HG03342 (cell line): Measurements from ENCODE around the gene UCP2.
A peak's percentile ranks its signal among the peaks of the same experiment; 100 is the strongest.
"Not testable (repeated sequence)": the region's sequence is repeated elsewhere in the genome, so short reads cannot be mapped to it uniquely, and the experiment has no call there.

ENCODE experiments used
- ATAC-seq: cut with Tn5 transposase; IDR thresholded peaks from one replicate; pipeline ENCODE4 v1.9.1; 2021; ENCODE audit warnings: mild to moderate bottlenecking, moderate library complexity; ENCODE audit not compliant: unreplicated experiment

Gene UCP2

GRCh38 chr11:73996161-73996747 lies 13.6 kb upstream of the UCP2 start:
- ATAC-seq = no peak

GRCh38 chr11:73995731-73996130 lies 13.1 kb upstream of the UCP2 start:
- peak; percentile 54 for ATAC-seq

- ATAC-seq = peak; percentile 53
Measured at GRCh38 chr11:73995247-73995646, 12.6 kb upstream of the UCP2 start.

- ATAC-seq = peak; percentile 37
Measured at GRCh38 chr11:73991471-73992006, 8.9 kb upstream of the UCP2 start.

DNA sequence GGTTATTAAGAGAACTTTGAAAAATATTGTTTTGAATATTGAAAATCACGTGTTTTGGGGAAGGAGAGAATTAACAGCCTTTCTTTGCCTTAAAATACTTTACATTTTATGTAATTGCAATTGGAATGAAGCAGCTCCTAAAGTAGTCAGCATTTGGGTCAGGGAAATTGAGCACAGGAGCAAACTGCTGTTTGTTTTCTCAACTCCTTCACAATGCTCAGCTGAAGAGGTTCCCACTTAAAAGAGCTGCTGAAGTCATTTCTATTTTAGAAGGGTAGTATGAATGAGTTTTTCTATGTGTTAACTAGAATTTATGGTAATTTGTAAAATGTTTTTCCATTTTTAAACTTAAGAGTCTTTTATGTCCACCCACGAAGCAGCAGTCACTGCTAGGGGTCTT lies 8.1 kb upstream of the UCP2 start:
- ATAC-seq = no peak

DNA sequence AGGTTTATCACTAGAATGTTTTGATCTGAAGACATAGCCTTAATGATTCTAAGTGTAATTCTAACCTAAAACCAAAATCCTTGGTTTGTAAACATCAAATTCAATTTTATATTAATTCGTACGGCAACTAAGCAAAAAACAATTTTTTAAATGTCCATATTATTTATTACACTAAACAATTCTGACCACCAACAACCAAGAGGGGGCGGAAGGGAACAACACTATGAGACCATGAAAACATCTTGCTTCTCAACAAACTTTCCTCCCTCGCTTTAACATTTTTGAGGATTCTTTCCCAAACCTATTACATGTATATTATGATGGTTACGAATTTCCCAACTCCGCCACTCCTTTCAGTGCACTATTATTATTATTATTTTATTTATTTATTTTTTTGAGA lies 6.5 kb upstream of the UCP2 start:
- ATAC-seq = no peak

GRCh38 chr11:73988227-73988626 lies 5.6 kb upstream of the UCP2 start:
- no peak for ATAC-seq

DNA sequence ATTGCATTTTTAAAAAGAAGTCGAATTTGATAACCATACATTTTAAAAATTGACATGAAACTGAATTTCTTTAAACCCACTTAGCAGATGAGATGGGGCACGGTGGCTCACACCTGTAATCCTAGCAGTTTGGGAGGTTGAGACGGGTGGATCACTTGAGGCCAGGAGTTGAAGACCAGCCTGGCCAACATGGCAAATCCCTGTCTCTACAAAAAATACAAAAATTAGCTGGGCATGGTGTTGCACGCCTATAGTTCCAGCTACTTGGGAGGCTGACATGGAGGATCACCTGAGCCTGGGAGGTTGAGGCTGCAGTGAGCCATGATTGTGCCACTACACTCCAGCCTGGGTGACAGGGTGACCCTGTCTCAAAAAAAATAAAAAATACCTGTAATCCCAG lies 3.0 kb upstream of the UCP2 start:
- ATAC-seq = not testable (repeated sequence)

GRCh38 chr11:73983741-73984538 lies 1.3 kb upstream of the UCP2 start:
- no peak for ATAC-seq

GRCh38 chr11:73982990-73983740 lies 522 bp upstream of the UCP2 start:
- ATAC-seq = peak; percentile 61

DNA sequence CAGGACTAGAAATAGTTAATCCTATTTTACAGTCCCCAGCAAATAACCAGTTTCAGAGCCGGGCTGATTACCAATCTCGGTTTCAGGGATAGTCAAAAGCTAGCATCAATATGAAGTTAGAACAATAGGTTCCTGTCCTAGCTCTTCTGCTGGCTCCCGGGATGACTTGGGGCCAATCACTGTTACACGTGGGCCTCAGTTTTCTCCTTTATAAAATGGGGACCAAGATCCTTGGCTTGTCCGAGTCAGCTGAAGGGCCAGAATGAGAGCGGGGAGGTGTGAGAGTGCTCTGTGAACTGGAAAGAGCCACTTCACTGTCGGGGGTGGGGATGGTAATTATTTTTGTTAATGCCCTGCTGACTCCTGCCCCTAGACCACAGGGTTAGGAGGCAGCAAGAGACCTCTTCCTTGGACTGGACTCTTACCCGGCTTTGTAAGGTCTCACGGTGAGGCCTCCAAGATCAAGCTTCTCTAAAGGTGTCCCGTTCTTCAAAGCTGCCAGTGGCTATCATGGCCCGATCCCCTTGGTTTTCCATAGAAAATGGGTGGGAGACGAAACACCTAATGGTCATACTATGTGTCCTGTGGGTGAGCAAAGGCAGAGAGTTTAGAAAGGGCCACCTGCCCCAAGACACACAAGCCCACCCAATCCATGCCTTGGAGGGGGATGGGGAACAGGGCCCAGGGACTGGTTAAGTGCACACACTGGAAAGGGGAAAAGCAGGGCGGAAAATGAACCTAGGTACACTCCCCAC lies 1.4 kb downstream of the UCP2 start:
- no peak for ATAC-seq

- peak; percentile 43 for ATAC-seq
Measured at GRCh38 chr11:73980001-73980961, 2.4 kb downstream of the UCP2 start.

DNA sequence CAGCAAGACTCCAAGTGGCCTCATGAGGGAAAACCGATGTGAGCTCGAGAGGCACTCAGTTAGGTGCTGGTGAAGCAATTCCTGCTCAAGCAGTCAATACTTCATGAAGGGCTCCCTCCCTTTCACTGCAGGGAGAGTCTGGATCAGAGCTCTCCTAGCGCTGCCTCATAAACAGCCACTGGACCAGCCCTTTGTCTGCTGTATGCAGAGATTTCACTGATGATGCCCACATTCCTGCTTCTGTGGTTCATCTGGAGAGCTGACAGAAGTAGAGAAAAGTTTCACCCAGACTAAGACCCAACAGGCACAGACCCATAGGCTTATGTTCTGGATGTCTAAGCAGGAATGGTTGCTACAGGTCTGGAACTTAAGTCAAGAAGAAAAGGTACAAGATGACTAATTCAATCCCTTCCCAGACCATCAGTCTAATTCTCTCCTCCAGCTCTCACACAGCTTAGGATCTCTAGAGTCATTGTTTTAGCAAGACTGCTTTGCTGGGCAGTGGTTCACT lies 4.0 kb downstream of the UCP2 start:
- ATAC-seq = no peak

DNA sequence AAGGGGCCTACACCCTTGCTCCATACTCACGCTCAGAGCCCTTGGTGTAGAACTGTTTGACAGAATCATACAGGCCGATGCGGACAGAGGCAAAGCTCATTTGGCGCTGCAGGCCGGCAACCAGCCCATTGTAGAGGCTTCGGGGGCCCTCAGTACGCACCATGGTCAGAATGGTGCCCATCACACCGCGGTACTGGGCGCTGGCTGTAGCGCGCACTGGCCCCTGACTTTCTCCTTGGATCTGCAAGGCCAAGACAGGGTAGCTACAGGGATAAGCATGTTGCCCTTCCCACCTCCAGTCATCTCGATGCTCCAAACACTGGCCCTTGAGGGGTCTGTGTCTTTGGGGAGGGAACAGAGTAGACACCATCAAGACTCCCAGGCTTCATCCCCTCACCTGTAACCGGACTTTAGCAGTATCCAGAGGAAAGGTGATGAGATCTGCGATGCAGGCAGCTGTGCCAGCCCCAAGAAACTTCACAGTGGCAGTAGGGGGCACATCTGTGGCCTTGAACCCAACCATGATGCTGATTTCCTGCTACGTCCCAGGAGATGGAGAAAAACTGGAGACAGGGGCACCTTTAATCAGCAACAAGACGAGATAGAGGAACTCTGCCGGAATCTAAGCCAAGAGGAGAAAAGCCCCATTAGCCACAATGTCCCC lies 4.7 kb downstream of the UCP2 start:
- ATAC-seq = no peak

DNA sequence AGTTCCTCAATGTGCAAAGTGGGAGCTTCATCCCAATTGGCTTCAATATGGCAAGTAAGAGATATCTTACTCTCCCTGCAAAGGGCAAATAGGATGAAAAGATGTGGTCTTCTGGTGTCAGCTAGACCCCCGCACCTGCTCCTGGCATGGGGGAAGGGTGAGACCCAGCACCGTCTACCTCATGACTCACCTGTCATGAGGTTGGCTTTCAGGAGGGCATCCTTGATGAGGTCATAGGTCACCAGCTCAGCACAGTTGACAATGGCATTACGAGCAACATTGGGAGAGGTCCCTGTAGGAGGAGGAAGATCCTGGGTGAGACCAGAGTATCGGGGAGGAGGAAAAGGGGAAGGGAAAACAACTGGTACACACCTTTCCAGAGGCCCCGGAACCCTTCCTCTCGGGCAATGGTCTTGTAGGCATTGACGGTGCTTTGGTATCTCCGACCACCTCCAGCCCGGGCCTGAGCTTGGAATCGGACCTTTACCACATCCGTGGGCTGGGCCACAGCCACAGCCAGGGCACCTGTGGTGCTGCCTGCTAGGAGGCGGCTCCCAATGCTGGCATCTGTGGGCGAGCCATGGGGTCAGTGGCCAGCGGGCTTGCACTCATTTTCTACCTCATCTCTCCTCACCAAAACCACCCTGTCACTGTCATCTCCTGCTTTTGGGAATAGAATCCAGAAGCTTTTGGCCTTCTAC lies 6.0 kb downstream of the UCP2 start:
- no peak for ATAC-seq

GRCh38 chr11:73975479-73975757 lies 7.2 kb downstream of the UCP2 start:
- no peak for ATAC-seq

DNA sequence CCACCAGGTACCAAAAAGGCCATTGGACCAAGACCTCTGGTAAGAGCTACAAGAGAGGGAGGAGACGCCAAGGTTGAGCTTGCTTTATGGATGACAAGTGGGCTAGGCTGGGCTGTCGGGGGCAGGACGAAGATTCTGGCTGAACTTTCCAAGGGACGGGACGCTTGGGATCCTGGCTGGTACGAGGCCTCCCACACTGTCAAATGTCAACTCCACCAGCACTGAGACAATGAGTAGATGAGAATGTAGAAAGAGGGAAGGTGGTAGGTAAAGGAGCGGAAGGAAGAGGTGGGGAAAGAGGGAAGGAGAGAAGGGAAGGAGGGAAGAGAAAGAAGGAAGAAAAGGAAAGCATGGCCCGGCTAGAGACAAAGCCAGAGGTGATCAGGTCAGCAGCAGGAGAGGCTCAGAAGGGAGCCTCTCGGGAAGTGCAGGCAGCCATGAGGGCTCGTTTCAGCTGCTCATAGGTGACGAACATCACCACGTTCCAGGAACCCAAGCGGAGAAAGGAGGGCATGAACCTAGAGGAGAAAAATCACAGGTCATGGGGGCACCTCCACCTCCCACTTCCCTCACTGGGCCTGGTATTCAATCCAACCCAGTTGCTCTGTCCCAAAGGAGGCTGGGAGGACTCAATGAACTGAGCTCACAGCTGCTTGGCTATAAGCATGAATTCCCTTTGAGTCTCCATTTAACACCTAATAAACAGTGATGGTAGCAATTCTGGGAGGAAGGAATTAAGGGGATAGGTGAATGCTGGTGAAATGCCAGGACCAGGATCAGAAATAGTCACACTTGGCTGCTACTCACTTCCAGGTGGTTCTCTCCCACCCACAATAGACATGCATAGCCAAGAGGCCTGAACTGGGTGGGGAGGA lies 7.8 kb downstream of the UCP2 start:
- ATAC-seq = no peak
